ENCODE measurements around the gene KCNK10.

DNA sequence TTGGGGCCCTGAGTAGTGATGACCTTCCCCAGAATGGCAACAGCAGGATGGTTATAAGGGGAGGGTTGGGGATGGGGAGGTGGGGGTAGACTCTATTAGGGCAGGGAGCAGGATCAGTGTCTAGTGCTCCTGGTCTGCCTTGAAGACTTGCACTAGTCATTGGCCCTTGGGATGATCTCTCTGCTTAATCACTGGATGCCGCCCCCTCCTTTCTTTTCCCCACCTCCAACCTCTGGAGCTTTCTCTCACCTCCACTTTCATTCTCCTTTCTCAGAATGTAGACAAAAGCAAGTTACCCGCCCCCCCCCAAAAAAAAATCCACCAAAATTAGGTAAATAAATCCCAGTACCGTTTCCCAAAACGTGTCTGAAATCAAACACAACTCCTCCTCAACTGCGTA is 2.8 kb upstream of the KCNK10 start:
- TF ChIP-seq, protein P1, sequence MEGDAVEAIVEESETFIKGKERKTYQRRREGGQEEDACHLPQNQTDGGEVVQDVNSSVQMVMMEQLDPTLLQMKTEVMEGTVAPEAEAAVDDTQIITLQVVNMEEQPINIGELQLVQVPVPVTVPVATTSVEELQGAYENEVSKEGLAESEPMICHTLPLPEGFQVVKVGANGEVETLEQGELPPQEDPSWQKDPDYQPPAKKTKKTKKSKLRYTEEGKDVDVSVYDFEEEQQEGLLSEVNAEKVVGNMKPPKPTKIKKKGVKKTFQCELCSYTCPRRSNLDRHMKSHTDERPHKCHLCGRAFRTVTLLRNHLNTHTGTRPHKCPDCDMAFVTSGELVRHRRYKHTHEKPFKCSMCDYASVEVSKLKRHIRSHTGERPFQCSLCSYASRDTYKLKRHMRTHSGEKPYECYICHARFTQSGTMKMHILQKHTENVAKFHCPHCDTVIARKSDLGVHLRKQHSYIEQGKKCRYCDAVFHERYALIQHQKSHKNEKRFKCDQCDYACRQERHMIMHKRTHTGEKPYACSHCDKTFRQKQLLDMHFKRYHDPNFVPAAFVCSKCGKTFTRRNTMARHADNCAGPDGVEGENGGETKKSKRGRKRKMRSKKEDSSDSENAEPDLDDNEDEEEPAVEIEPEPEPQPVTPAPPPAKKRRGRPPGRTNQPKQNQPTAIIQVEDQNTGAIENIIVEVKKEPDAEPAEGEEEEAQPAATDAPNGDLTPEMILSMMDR (IDR thresholded peaks at IDR 0.05): no peak
- TF ChIP-seq ELF1 (IDR thresholded peaks at IDR 0.05) (no peak), RAD21 (IDR thresholded peaks at IDR 0.05; ENCODE audit: low read length) (no peak), MXI1 (IDR thresholded peaks at IDR 0.05; ENCODE audit: low read depth, low read length) (no peak)
- TF ChIP-seq, protein P2, sequence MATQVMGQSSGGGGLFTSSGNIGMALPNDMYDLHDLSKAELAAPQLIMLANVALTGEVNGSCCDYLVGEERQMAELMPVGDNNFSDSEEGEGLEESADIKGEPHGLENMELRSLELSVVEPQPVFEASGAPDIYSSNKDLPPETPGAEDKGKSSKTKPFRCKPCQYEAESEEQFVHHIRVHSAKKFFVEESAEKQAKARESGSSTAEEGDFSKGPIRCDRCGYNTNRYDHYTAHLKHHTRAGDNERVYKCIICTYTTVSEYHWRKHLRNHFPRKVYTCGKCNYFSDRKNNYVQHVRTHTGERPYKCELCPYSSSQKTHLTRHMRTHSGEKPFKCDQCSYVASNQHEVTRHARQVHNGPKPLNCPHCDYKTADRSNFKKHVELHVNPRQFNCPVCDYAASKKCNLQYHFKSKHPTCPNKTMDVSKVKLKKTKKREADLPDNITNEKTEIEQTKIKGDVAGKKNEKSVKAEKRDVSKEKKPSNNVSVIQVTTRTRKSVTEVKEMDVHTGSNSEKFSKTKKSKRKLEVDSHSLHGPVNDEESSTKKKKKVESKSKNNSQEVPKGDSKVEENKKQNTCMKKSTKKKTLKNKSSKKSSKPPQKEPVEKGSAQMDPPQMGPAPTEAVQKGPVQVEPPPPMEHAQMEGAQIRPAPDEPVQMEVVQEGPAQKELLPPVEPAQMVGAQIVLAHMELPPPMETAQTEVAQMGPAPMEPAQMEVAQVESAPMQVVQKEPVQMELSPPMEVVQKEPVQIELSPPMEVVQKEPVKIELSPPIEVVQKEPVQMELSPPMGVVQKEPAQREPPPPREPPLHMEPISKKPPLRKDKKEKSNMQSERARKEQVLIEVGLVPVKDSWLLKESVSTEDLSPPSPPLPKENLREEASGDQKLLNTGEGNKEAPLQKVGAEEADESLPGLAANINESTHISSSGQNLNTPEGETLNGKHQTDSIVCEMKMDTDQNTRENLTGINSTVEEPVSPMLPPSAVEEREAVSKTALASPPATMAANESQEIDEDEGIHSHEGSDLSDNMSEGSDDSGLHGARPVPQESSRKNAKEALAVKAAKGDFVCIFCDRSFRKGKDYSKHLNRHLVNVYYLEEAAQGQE (IDR thresholded peaks at IDR 0.05; ENCODE audit: low read depth, low read length): no peak

Data from SK-N-SH (cell line).